Lower leg skin (tissue), 4 donors: Measurements from ENCODE around the gene RRP9. TPM values are rescaled to one million over a fixed set of nuclear protein-coding genes. Genes with fewer than 3 reads are reported as not detected.
A peak's percentile ranks its signal among the peaks of the same experiment; 100 is the strongest.
"Not testable (repeated sequence)": the region's sequence is repeated elsewhere in the genome, so short reads cannot be mapped to it uniquely, and the experiment has no call there.

Experiments
- DNase-seq, 2 donors: peaks; one replicate each; pipeline ENCODE4 v3.0.0-alpha.2; 2019; ENCODE audit warnings: low spot score in 2 of 2
- H3K4me3 ChIP-seq: fragments of 200-600 bp; sonication (generic); 2 replicates; pipeline ENCODE4 v1.5.1; 2017; ENCODE audit warnings: mild to moderate bottlenecking, low read depth; ENCODE audit not compliant: poor library complexity, severe bottlenecking
- POLR2A ChIP-seq, 2 donors: fragments of 450-650 bp; IDR thresholded peaks; one replicate each; pipeline ENCODE4 v1.6.1; 2016 to 2017; ENCODE audit warnings: antibody characterized with exemption in 2 of 2, mild to moderate bottlenecking in 1 of 2, moderate library complexity in 1 of 2
- WGBS, 2 donors: methylation state at CpG; one replicate each; pipeline ENCODE4 v1.1.5; 2018; 5-methylcytosine and 5-hydroxymethylcytosine counted together
- intact Hi-C: fragments of 100-400 bp; cut with DNase I; formaldehyde crosslinking; loops from one replicate; pipeline ENCODE4 v1.15.0; 2023; ENCODE audit warnings: low total_unique reads
- total RNA-seq, 4 donors: library from RNA; depleted of rRNA; stranded (reverse); fragments of >200 nt; gene quantifications; one replicate each; pipeline ENCODE4 v1.1.0, GENCODE V29; 2016
- TF ChIP-seq, protein P1 (sequence below), 3 donors: fragments of 450-650 bp; IDR thresholded peaks; one replicate each; pipeline ENCODE4 v1.5.1; 2016; ENCODE audit warnings: antibody characterized with exemption in 3 of 3, mild to moderate bottlenecking in 3 of 3, moderate library complexity in 2 of 3

The RRP9 gene, protein sequence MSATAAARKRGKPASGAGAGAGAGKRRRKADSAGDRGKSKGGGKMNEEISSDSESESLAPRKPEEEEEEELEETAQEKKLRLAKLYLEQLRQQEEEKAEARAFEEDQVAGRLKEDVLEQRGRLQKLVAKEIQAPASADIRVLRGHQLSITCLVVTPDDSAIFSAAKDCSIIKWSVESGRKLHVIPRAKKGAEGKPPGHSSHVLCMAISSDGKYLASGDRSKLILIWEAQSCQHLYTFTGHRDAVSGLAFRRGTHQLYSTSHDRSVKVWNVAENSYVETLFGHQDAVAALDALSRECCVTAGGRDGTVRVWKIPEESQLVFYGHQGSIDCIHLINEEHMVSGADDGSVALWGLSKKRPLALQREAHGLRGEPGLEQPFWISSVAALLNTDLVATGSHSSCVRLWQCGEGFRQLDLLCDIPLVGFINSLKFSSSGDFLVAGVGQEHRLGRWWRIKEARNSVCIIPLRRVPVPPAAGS
- total RNA-seq = 10 to 100 TPM; 10.0 to 16.9 (median 14.0) TPM

DNA sequence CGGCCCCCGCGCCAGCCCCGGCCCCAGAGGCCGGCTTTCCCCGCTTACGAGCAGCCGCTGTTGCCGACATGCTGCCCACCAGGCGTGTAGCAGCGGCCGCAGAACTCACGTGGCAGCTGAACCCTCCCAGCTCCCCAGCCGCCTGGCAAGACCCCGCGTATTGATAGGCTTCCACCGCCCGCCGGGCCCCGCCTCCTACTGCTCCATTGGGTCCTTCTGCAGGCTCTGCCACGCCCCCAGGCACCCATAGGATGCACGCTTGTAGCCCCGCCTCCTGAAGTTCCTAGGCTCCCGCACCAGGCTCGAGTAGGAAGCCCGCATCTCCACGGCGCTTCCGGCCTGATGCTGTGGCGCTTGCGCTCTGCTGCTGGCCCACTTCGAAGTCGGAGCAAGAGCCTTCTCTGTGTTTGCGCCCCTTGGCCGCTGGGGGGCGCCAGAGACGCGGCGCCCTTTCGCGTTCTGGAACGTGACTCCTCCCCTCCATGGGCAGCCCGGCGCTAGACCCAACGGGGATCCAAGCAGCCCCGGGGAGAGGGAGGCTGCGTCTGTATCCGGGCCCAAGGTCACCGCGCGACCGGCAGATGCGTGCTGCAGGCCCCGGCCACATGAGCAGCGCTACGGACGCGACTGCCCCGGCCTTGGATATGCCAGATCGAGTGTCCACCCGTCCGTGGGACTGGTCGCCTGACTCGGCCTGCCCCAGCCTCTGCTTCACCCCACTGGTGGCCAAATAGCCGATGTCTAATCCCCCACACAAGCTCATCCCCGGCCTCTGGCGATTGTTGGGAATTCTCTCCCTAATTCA lies at the start of gene RRP9, which contains the start of gene PARP3:
Gene RRP9 (minus strand): TSS at position 107 of the 805 bp plus-strand sequence. CDS start 37 bp downstream, at position 70.
Gene PARP3 (plus strand): TSS at position 566 of the 805 bp plus-strand sequence. CDS start 993 bp downstream, outside the sequence.
- TF ChIP-seq, protein P1, sequence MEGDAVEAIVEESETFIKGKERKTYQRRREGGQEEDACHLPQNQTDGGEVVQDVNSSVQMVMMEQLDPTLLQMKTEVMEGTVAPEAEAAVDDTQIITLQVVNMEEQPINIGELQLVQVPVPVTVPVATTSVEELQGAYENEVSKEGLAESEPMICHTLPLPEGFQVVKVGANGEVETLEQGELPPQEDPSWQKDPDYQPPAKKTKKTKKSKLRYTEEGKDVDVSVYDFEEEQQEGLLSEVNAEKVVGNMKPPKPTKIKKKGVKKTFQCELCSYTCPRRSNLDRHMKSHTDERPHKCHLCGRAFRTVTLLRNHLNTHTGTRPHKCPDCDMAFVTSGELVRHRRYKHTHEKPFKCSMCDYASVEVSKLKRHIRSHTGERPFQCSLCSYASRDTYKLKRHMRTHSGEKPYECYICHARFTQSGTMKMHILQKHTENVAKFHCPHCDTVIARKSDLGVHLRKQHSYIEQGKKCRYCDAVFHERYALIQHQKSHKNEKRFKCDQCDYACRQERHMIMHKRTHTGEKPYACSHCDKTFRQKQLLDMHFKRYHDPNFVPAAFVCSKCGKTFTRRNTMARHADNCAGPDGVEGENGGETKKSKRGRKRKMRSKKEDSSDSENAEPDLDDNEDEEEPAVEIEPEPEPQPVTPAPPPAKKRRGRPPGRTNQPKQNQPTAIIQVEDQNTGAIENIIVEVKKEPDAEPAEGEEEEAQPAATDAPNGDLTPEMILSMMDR (IDR thresholded peaks at IDR 0.05) = peak in 2 of 3 donors; percentile 87 to 96
- TF ChIP-seq POLR2A (IDR thresholded peaks at IDR 0.05) = no peak
- DNase-seq = peak; percentile 100
- intact Hi-C loops = loop anchor here (5.0 kb wide), 1 partner anchor 200 kb away; no protein-coding TSS in a partner anchor
- peak within 1 kb of the TSS; percentile 59 for H3K4me3 ChIP-seq
- WGBS, 2 donors = 0% methylated on average over 12 to 22 of the region's 67 CpGs

DNA sequence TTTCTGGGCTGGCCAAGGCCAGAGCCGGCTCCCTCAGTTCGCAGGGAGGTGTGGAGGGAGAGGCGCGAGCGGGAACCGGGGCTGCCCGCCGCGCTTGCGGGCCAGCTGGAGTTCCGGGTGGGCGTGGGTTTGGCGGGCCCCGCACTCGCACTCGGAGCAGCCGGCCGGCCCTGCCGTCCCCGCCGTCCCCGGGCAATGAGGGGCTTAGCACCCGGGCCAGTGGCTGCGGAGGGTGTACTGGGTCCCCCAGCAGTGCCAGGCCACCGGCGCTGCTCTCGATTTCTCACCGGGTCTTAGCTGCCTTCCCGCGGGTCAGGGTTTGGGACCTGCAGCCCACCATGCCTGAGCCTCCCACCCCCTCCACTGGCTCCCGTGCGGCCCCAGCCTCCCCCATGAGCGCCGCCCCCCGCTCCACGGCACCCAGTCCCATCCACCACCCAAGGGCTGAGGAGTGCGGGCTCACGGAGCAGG lies 48.8 kb upstream of the RRP9 start:
- DNase-seq, intact Hi-C loops, H3K4me3 ChIP-seq: not testable (repeated sequence)
- WGBS, 2 donors = 74 to 86% methylated on average over 25 to 30 of the region's 38 CpGs

DNA sequence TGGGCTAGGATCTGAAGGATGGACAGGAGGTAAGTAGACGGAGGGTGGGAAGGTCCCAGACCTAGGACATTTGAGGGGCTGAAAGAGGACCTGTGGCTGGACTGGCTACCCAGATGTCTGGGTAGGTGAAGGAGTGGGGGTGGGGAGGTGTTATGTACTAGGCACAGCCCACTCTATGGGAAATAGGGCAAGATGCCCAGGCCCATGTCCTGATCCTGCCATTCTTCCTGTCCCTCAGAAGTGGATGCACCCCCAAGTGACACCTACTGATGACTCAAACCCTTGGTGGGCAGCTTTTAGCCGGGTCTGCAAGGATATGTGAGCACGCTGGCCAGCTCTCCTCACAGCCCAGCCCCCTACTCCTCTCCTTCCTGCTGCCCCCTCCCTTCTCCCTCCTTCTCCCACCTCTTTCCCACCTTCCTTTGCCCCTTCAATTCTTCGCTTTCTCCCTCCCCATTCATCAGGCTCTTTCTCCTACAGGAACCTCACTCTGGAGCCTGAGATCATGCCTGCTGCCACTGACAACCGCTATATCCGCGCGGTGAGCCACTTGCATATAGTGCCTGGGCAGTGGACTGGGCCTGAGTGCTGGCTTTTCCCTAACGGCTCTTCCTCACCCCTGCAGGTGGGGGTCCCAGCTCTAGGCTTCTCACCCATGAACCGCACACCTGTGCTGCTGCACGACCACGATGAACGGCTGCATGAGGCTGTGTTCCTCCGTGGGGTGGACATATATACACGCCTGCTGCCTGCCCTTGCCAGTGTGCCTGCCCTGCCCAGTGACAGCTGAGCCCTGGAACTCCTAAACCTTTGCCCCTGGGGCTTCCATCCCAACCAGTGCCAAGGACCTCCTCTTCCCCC lies 46.8 kb upstream of the RRP9 start:
- intact Hi-C loops = no loop called here
- H3K4me3 ChIP-seq = no peak overlapping the region
- no peak for DNase-seq
- 75 to 80% methylated on average over 15 of the region's 15 CpGs for WGBS, 2 donors
- TF ChIP-seq POLR2A (IDR thresholded peaks at IDR 0.05) = no peak

DNA sequence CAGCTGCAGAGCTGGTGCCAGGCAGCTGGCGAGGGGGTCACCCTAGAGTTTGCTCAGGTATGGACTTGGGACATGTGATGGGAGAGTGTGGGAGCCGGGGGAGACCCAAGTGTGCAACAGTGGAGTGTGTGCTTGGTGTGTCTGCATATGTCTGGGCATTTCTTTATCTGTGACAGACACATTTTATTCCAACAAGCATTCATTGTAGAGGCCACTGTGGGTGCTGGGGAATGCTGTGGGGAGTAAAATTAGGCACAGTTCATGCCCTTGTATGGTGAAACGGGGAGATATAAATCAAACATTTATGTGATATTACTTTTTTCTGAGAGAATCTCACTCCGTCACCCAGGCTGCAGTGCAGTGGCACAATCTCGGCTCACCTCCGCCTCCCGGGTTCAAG lies 45.9 kb upstream of the RRP9 start:
- no peak overlapping the region for H3K4me3 ChIP-seq
- intact Hi-C loops = no loop called here
- DNase-seq = no peak
- WGBS, 2 donors = 73 to 88% methylated on average over 7 of the region's 7 CpGs
- TF ChIP-seq, protein P1 (IDR thresholded peaks at IDR 0.05) = no peak
- TF ChIP-seq POLR2A (IDR thresholded peaks at IDR 0.05) = no peak

DNA sequence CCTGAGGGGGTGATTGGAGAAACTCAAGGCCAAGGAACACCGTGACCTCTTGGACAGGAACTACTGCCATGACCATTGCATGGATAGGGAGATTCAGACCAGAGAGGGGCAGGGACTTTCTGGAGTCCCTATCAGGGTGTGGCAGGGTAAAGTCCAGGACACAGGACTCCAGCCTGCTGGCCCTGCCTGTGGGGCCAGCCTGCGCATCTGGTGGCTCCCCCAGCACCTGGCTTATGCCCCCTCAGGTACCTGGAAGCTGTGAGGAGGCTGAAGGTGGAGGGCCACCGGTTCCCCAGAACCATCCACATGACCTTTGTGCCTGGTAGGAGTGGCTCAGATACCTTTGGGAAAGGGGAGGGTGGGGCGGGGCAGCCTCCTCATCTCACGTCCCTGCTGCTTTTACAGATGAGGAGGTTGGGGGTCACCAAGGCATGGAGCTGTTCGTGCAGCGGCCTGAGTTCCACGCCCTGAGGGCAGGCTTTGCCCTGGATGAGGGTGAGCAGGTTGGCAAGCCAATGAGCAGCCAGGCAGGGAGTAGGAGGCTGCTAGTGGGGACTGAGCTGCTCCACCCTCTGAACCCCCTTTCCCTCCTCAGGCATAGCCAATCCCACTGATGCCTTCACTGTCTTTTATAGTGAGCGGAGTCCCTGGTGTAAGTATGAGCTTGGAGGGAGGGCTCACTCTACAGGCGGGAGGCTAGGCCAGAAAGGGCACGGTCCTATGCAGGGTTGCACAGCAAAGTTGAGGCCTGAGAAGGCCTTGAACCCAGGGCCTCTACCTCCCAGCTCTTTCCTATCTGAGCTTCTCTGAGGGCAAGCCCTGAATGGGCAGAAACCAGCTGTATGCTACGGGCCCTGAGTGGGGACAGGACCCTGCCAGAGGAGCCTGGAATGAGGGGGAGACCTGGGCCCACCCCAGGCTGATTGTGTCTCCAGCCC lies 44.6 kb upstream of the RRP9 start:
- H3K4me3 ChIP-seq = no peak overlapping the region
- DNase-seq = no peak
- TF ChIP-seq, protein P1 (IDR thresholded peaks at IDR 0.05) = no peak
- intact Hi-C loops = no loop called here
- WGBS, 2 donors = 74 to 79% methylated on average over 12 of the region's 12 CpGs
